ENCODE measurements around the gene LORICRIN.

Gene LORICRIN

GRCh38 chr1:153261281-153262069 lies 2.0 kb downstream of the LORICRIN start:
- H3K9ac ChIP-seq: peak overlapping the region; percentile 65
- peaks cover 36% of the 10 kb centered on the region for H3K4me1 ChIP-seq
- no peaks in the 10 kb centered on the region for H3K36me3 ChIP-seq
- H3K9me3 ChIP-seq: peaks cover 10% of the 10 kb centered on the region
- H3K27me3 ChIP-seq: peaks cover 54% of the 10 kb centered on the region
- no peak for TF ChIP-seq Cebpa-rat (IDR thresholded peaks at IDR 0.05)
- H3K4me2 ChIP-seq: peak overlapping the region; percentile 100
- peaks cover 8% of the 10 kb centered on the region; the same call in 1 of the 2 replicates for H4K20me1 ChIP-seq
- H3K27ac ChIP-seq: no peak overlapping the region
- H3K4me3 ChIP-seq: peak overlapping the region; percentile 72

GRCh38 chr1:153262070-153262366 lies 2.5 kb downstream of the LORICRIN start:
- H3K27ac ChIP-seq: no peak overlapping the region
- peaks cover 8% of the 10 kb centered on the region; the same call in 1 of the 2 replicates for H4K20me1 ChIP-seq
- H3K9me3 ChIP-seq: peaks cover 10% of the 10 kb centered on the region
- peaks cover 36% of the 10 kb centered on the region for H3K4me1 ChIP-seq
- no peak for TF ChIP-seq Cebpa-rat (IDR thresholded peaks at IDR 0.05)
- peaks cover 54% of the 10 kb centered on the region for H3K27me3 ChIP-seq
- H3K36me3 ChIP-seq: no peaks in the 10 kb centered on the region
- peak overlapping the region; percentile 65; the same call in 1 of the 2 replicates for H3K9ac ChIP-seq
- peak overlapping the region; percentile 72 for H3K4me3 ChIP-seq
- H3K4me2 ChIP-seq: peak overlapping the region; percentile 100

- Histone ChIP-seq H3K27ac (no peak overlapping the region), H3K4me2 (peak overlapping the region; percentile 100)
These were observed 3.1 kb downstream of the LORICRIN start for GRCh38 chr1:153262462-153263157.

GRCh38 chr1:153265457-153265856 lies 6.0 kb downstream of the LORICRIN start:
- H3K9me3 ChIP-seq: peaks cover 10% of the 10 kb centered on the region
- no peak overlapping the region for H3K4me3 ChIP-seq
- no peaks in the 10 kb centered on the region for H3K36me3 ChIP-seq
- H3K4me2 ChIP-seq: no peak overlapping the region
- H3K27me3 ChIP-seq: peaks cover 37% of the 10 kb centered on the region
- H4K20me1 ChIP-seq: peaks cover 4% of the 10 kb centered on the region; the same call in 1 of the 2 replicates
- no peak overlapping the region for H3K27ac ChIP-seq
- TF ChIP-seq Cebpa-rat (IDR thresholded peaks at IDR 0.05): no peak
- no peak overlapping the region for H3K9ac ChIP-seq
- H3K4me1 ChIP-seq: peaks cover 34% of the 10 kb centered on the region

More at GRCh38 chr1:153262462-153263157, 3.1 kb downstream of the LORICRIN start:
- Histone ChIP-seq H3K4me3 (peak overlapping the region; percentile 72), H3K27me3 (peaks cover 54% of the 10 kb centered on the region), H3K36me3 (no peaks in the 10 kb centered on the region), H3K9ac (no peak overlapping the region), H3K9me3 (peaks cover 10% of the 10 kb centered on the region), H4K20me1 (peaks cover 8% of the 10 kb centered on the region; the same call in 1 of the 2 replicates), H3K4me1 (peaks cover 36% of the 10 kb centered on the region)
- no peak for TF ChIP-seq Cebpa-rat (IDR thresholded peaks at IDR 0.05)

- H3K4me1 ChIP-seq: no peaks in the 10 kb centered on the region
- H3K4me3 ChIP-seq: no peak overlapping the region
- H3K27ac ChIP-seq: no peak overlapping the region
- no peak overlapping the region for H3K4me2 ChIP-seq
- H3K9ac ChIP-seq: no peak overlapping the region
- TF ChIP-seq Cebpa-rat (IDR thresholded peaks at IDR 0.05): no peak
- no peaks in the 10 kb centered on the region for H4K20me1 ChIP-seq
- H3K36me3 ChIP-seq: no peaks in the 10 kb centered on the region
- no peaks in the 10 kb centered on the region for H3K27me3 ChIP-seq
- H3K9me3 ChIP-seq: no peaks in the 10 kb centered on the region
These were observed 12.2 kb downstream of the LORICRIN start for GRCh38 chr1:153271711-153272110.

GRCh38 chr1:153272186-153272585 lies 12.7 kb downstream of the LORICRIN start:
- no peaks in the 10 kb centered on the region for H3K36me3 ChIP-seq
- no peaks in the 10 kb centered on the region for H3K9me3 ChIP-seq
- TF ChIP-seq Cebpa-rat (IDR thresholded peaks at IDR 0.05): no peak
- H3K27ac ChIP-seq: no peak overlapping the region
- H4K20me1 ChIP-seq: no peaks in the 10 kb centered on the region
- H3K9ac ChIP-seq: no peak overlapping the region
- no peak overlapping the region for H3K4me3 ChIP-seq
- no peaks in the 10 kb centered on the region for H3K27me3 ChIP-seq
- no peaks in the 10 kb centered on the region for H3K4me1 ChIP-seq
- H3K4me2 ChIP-seq: no peak overlapping the region

- no peak overlapping the region for H3K4me3 ChIP-seq
- no peaks in the 10 kb centered on the region for H3K36me3 ChIP-seq
- no peak overlapping the region for H3K27ac ChIP-seq
- no peaks in the 10 kb centered on the region for H3K27me3 ChIP-seq
- H4K20me1 ChIP-seq: no peaks in the 10 kb centered on the region
- H3K9me3 ChIP-seq: no peaks in the 10 kb centered on the region
- TF ChIP-seq Cebpa-rat (IDR thresholded peaks at IDR 0.05): no peak
- no peak overlapping the region for H3K4me2 ChIP-seq
- H3K4me1 ChIP-seq: peaks cover 4% of the 10 kb centered on the region; the same call in 1 of the 2 replicates
- H3K9ac ChIP-seq: no peak overlapping the region
These were observed 18.4 kb downstream of the LORICRIN start for GRCh38 chr1:153277852-153278251.

- no peak overlapping the region for H3K27ac ChIP-seq
- H3K27me3 ChIP-seq: no peaks in the 10 kb centered on the region
- no peak overlapping the region for H3K4me2 ChIP-seq
- no peaks in the 10 kb centered on the region for H4K20me1 ChIP-seq
- H3K9ac ChIP-seq: no peak overlapping the region
- no peak for TF ChIP-seq Cebpa-rat (IDR thresholded peaks at IDR 0.05)
- peaks cover 34% of the 10 kb centered on the region for H3K4me1 ChIP-seq
- H3K4me3 ChIP-seq: no peak overlapping the region
- no peaks in the 10 kb centered on the region for H3K36me3 ChIP-seq
- H3K9me3 ChIP-seq: no peaks in the 10 kb centered on the region
These were observed 29.3 kb downstream of the LORICRIN start for GRCh38 chr1:153288634-153289275.

GRCh38 chr1:153291514-153291913 lies 32.0 kb downstream of the LORICRIN start:
- Histone ChIP-seq H3K9ac (no peak overlapping the region), H3K27ac (peak overlapping the region; percentile 83), H3K27me3 (no peaks in the 10 kb centered on the region), H3K36me3 (no peaks in the 10 kb centered on the region), H3K4me2 (peak overlapping the region; percentile 94), H3K4me3 (no peak overlapping the region), H3K4me1 (peaks cover 61% of the 10 kb centered on the region), H3K9me3 (0 out of 2 replicates have a peak, but pooled peaks cover 4% of the 10 kb centered on the region), H4K20me1 (no peaks in the 10 kb centered on the region)
- TF ChIP-seq Cebpa-rat (IDR thresholded peaks at IDR 0.05): no peak
